Adrenal gland (tissue), 5 donors: ENCODE results near the gene CCDC148.

Experiments
- POLR2A ChIP-seq, 2 donors: fragments of 450-650 bp; IDR thresholded peaks; one replicate each; pipeline ENCODE4 v1.6.1; 2017; ENCODE audit warnings: antibody characterized with exemption in 2 of 2, mild to moderate bottlenecking in 2 of 2, moderate library complexity in 1 of 2
- TF ChIP-seq, protein P1 (sequence below), 6 experiments: fragments of 450-650 bp in 4 of 6; fragments of 200-600 bp in 2 of 6; sonication (generic) in 1 of 6; IDR thresholded peaks; 1 replicate in 5 of 6; 2 replicates in 1 of 6; pipeline versions ENCODE4 v1.5.1 to v1.8.0; 2016 to 2021; ENCODE audit warnings: antibody characterized with exemption in 6 of 6, mild to moderate bottlenecking in 2 of 6, moderate library complexity in 1 of 6
- donor health status: DM: no; HTN: no; CAD: no.

DNA sequence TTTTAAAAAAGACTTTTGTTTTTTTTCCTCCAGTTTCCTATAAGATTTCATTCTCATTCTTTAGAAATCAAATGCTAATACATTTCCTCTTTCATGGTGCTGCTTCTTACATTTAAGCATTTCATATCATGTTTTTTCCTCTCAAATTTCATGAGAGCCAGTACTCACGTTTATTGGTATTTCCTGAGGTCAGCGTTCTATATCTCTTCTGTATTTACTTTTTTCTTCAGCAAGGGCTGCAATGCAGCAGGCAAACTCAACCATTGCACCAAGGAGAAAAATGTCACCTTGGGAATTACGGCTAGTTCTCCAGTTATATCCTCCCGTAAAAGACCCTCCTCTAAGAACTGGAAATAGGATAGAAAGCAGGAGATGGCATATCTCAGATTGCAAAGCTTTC, 322.5 kb downstream of the CCDC148 start:
- TF ChIP-seq, protein P1, sequence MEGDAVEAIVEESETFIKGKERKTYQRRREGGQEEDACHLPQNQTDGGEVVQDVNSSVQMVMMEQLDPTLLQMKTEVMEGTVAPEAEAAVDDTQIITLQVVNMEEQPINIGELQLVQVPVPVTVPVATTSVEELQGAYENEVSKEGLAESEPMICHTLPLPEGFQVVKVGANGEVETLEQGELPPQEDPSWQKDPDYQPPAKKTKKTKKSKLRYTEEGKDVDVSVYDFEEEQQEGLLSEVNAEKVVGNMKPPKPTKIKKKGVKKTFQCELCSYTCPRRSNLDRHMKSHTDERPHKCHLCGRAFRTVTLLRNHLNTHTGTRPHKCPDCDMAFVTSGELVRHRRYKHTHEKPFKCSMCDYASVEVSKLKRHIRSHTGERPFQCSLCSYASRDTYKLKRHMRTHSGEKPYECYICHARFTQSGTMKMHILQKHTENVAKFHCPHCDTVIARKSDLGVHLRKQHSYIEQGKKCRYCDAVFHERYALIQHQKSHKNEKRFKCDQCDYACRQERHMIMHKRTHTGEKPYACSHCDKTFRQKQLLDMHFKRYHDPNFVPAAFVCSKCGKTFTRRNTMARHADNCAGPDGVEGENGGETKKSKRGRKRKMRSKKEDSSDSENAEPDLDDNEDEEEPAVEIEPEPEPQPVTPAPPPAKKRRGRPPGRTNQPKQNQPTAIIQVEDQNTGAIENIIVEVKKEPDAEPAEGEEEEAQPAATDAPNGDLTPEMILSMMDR (IDR thresholded peaks at IDR 0.05) = no peak
- no peak for TF ChIP-seq POLR2A (IDR thresholded peaks at IDR 0.05)
